ENCODE data around the gene GIN1.

GIN1 gene

DNA sequence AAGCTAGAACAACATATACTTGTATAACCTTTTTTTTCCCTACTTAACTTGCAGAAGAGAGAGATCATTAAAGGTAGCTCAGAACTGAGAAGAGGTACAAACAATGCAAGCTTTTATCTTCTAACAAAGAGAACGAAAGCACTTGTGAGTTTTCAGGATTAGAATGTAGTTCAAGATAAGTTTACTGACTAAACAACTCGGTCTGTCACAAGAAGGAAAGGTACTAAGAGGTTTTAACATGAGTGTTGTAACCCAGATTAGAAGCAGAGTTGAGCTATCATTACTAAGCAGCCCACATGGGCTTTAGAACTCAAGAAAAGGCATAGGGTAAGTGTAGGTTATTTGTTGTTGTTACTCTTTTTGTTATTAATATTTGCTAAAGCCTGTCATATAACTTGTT is 25.2 kb downstream of the GIN1 start:
- DNase-seq (ENCODE audit: low read depth in 2 of 2), result no peak
- H3K4me3 ChIP-seq (replicated peaks in 1 of 2; ENCODE audit: low read depth in 2 of 2, low read length in 2 of 2), result no peak overlapping the region
- no peak for TF ChIP-seq CTCF (IDR thresholded peaks at IDR 0.05; ENCODE audit: low read depth, low read length)

GRCh38 chr5:103093727-103094126 is 26.2 kb downstream of the GIN1 start:
- DNase-seq (ENCODE audit: low read depth in 2 of 2), result no peak
- no peak for TF ChIP-seq CTCF (IDR thresholded peaks at IDR 0.05; ENCODE audit: low read depth, low read length)

DNA sequence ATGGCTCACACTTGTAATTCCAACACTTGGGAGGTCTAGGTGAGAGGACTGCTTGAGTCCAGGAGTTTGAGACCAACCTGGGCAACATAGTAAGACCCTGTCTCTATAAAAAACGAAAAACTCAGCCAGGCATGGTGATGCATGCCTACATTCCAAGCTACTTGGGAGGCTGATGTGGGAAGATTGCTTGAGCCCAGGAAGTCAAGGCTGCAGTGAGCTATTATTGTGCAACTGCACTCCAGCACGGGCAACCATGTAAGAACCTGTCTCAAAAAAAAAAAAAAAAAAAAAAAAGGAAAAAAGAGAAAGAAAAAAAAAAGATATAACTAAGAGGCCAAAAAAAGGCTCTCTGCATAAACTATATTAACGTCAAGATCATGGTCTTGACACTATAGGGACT is 27.3 kb downstream of the GIN1 start:
- no peak for DNase-seq (ENCODE audit: low read depth in 2 of 2)
- TF ChIP-seq CTCF (IDR thresholded peaks at IDR 0.05; ENCODE audit: low read depth, low read length), result no peak
- H3K4me3 ChIP-seq (replicated peaks in 1 of 2; ENCODE audit: low read depth in 2 of 2, low read length in 2 of 2), result no peak overlapping the region

More at GRCh38 chr5:103093727-103094126, 26.2 kb downstream of the GIN1 start:
- no peak overlapping the region for H3K4me3 ChIP-seq (replicated peaks in 1 of 2; ENCODE audit: low read depth in 2 of 2, low read length in 2 of 2)

DNA sequence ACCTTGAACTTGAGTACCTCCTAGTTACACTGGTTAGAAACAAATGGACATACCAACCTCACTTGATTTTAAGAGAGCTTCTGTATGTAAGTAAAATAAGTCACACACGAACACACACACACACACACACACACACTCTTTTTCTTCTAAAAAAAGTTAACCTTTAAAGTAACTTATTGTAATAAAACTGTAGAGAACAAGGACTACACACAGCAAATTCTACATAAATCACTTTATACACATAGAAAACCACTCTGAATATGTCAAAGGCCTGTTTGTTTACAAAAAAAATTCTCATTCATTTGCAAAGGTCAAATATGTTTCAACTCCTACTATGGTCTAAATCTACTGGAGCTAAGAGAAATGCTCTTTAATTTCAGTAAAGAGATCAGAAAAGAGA is 29.1 kb downstream of the GIN1 start:
- H3K4me3 ChIP-seq (replicated peaks in 1 of 2; ENCODE audit: low read depth in 2 of 2, low read length in 2 of 2), result no peak overlapping the region
- DNase-seq (ENCODE audit: low read depth in 2 of 2), result no peak
- no peak for TF ChIP-seq CTCF (IDR thresholded peaks at IDR 0.05; ENCODE audit: low read depth, low read length)

DNA sequence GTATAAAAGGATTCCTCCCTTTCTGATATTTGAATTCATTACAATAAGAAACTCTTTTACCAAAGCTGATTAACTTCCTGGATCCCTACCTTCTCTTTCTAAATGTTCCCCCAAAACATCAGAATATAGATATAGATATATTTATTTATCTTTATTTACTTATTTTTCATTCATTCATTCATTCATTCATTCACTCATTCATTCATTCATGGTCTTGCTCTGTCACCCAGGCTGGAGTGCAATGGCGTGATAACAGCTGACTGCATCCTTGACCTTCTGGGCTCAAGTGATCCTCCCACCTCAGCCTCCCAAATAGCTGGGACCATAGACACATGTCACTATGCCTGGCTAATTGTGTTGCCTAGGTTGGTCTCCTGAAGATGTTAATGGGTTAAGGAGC is 30.7 kb downstream of the GIN1 start:
- no peak for TF ChIP-seq CTCF (IDR thresholded peaks at IDR 0.05; ENCODE audit: low read depth, low read length)
- DNase-seq (ENCODE audit: low read depth in 2 of 2), result no peak
- H3K4me3 ChIP-seq (replicated peaks in 1 of 2; ENCODE audit: low read depth in 2 of 2, low read length in 2 of 2), result no peak overlapping the region

GRCh38 chr5:103086547-103086946 is 33.4 kb downstream of the GIN1 start:
- H3K4me3 ChIP-seq (replicated peaks in 1 of 2; ENCODE audit: low read depth in 2 of 2, low read length in 2 of 2), result no peak overlapping the region
- TF ChIP-seq CTCF (IDR thresholded peaks at IDR 0.05; ENCODE audit: low read depth, low read length), result no peak
- no peak for DNase-seq (ENCODE audit: low read depth in 2 of 2)

DNA sequence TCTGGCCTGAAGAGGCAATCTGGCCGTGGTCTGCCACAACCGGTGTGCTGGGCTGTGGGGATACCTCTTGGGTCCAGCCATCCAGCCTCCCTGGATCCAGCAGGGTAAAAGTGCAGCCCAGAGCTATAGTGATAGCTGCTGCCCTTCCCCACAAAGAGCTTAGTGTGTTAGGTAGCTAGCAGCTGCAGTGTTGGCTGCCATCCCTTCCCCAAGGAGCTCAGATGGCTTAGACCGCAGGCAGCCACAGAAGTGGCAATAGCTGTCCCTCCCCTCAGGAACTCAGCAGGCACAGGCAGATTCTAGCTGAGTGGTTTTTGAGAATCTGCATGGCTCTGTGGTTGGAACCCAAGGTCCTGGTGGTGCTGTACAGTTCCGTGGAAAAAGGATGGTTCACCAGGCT is 40.1 kb downstream of the GIN1 start:
- no peak for TF ChIP-seq CTCF (IDR thresholded peaks at IDR 0.05; ENCODE audit: low read depth, low read length)
- DNase-seq (ENCODE audit: low read depth in 2 of 2), result no peak
- no peak overlapping the region for H3K4me3 ChIP-seq (replicated peaks in 1 of 2; ENCODE audit: low read depth in 2 of 2, low read length in 2 of 2)

Data from cardiac fibroblast (primary cell).